Measurements from ENCODE around the gene CHCHD1.

The CHCHD1 gene

DNA sequence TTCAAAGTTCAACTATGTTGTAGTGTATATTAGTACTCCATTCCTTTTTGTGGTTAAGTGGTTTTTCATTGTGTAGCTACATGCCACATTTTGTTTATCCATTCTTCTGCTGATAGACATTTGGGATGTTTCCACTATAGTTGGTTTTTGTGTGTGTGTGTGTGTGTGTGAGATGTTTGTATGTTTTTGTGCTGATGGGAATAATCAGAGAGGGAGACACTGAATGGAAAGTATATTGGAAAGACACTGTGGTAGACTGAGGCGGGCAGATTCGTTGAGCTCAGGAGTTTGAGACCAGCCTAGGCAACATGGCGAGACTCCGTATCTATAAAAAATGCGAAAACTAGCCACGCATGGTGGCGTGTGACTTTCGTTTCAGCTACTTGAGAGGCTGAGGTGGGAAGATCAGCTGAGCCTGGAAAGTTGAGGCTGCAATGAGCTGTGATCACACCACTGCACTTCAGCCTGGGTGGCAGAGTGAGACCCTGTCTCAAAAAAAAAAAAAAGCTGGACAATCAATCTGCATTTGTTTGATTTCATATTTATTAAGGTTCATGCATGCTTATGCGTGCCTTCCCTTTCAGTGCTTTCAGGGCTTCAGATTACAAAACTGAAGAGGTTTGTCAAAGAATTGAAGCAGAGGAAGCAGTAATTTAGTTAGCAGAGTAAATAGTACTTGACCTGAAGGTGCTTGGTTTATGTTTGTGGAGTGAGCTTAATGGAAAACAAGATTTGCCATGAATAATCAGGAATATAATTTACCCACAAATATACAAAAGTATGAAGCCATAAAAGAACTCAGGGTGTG is 22.9 kb upstream of the CHCHD1 start:
- Mint-ChIP-seq H3K4me3 (peak overlapping the region; percentile 35), H3K27me3 (no peaks in the 10 kb centered on the region), H3K9me3 (no peaks in the 10 kb centered on the region), H3K36me3 (ENCODE audit: low read depth) (peaks cover 78% of the 10 kb centered on the region), H3K4me1 (ENCODE audit: low read depth) (peaks cover 61% of the 10 kb centered on the region), H3K27ac (peak overlapping the region; percentile 86)

DNA sequence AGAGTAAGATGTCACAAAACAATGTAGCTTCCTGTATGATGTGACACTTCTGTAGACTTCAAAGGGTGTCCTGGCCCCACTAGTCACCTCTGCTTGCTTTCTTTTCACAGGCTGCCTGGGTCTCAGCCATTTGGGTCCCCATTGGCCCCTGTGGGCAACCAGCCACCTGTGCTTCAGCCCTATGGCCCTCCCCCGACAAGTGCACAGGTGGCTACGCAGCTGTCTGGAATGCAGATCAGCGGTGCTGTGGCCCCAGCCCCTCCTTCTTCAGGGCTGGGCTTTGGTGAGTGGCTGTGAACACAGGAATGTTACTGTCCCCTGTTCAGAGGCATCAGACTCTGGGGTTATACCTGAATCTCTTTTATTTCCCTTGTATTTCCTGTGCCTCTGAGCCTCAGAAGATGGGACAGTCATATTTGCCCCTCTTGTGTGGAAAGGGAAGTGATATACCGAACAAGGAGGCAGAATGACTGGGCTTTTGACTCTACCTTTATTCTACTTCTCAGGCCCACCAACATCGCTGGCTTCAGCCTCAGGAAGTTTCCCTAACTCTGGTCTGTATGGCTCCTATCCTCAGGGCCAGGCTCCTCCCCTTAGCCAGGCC is 22.2 kb upstream of the CHCHD1 start:
- H3K36me3 Mint-ChIP-seq (ENCODE audit: low read depth) = peaks cover 79% of the 10 kb centered on the region
- H3K9me3 Mint-ChIP-seq = no peaks in the 10 kb centered on the region
- peak overlapping the region; percentile 86 for H3K27ac Mint-ChIP-seq
- peak overlapping the region; percentile 35 for H3K4me3 Mint-ChIP-seq
- H3K4me1 Mint-ChIP-seq (ENCODE audit: low read depth) = peaks cover 58% of the 10 kb centered on the region
- H3K27me3 Mint-ChIP-seq = no peaks in the 10 kb centered on the region

GRCh38 chr10:73761781-73762180 is 20.1 kb upstream of the CHCHD1 start:
- H3K27ac Mint-ChIP-seq = no peak overlapping the region
- H3K4me3 Mint-ChIP-seq = no peak overlapping the region
- no peaks in the 10 kb centered on the region for H3K27me3 Mint-ChIP-seq
- H3K4me1 Mint-ChIP-seq (ENCODE audit: low read depth) = peaks cover 47% of the 10 kb centered on the region
- H3K9me3 Mint-ChIP-seq = no peaks in the 10 kb centered on the region
- peaks cover 83% of the 10 kb centered on the region for H3K36me3 Mint-ChIP-seq (ENCODE audit: low read depth)

- Mint-ChIP-seq H3K4me3 (no peak overlapping the region), H3K27ac (peak overlapping the region; percentile 78), H3K36me3 (ENCODE audit: low read depth) (peaks cover 86% of the 10 kb centered on the region), H3K4me1 (ENCODE audit: low read depth) (peaks cover 40% of the 10 kb centered on the region), H3K9me3 (no peaks in the 10 kb centered on the region), H3K27me3 (no peaks in the 10 kb centered on the region)
Observed at GRCh38 chr10:73762915-73763314, 18.9 kb upstream of the CHCHD1 start.

DNA sequence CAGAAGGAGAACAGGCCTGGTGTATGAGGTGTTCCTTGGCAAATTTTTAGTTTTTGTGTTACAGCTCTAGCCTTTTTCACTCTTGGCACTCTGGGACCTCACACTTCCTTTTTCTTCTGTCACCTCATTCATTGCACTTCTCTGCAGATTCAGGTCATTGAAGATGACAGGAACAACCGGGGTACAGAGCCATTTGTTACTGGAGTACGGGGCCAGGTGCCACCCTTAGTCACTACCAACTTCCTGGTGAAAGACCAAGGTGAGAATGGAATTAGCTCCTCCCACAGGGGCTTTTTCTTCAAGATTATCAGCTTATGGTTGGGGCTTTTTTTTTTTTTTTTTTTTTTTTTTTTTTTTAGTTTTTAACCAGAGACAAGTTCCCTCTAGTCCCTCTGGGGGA is 18.5 kb upstream of the CHCHD1 start:
- Mint-ChIP-seq H3K27ac (peak overlapping the region; percentile 78), H3K4me1 (ENCODE audit: low read depth) (peaks cover 36% of the 10 kb centered on the region), H3K4me3 (no peak overlapping the region), H3K9me3 (no peaks in the 10 kb centered on the region), H3K36me3 (ENCODE audit: low read depth) (peaks cover 86% of the 10 kb centered on the region), H3K27me3 (no peaks in the 10 kb centered on the region)

DNA sequence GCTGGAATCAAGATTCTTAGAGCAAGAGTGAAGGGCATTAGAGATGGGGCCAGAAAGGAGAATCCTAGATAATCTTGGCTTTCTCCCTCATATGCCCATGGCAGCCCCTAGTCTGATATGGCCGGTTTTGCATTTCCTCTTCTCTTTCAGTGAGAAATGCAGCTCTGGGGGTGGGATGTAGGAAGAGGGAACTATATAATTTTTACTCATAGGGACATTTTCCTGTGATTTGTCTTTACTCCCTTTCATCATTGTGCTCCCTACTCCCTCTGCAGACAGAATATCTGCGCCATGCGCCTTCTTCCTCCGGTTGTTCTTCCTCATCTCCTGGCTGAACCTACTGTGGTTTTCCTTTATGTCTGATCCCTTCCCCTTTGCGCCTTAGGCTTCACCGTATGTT is 16.8 kb upstream of the CHCHD1 start:
- H3K4me1 Mint-ChIP-seq (ENCODE audit: low read depth) = peaks cover 28% of the 10 kb centered on the region
- no peaks in the 10 kb centered on the region for H3K9me3 Mint-ChIP-seq
- H3K27ac Mint-ChIP-seq = peak overlapping the region; percentile 58
- H3K36me3 Mint-ChIP-seq (ENCODE audit: low read depth) = peaks cover 88% of the 10 kb centered on the region
- H3K4me3 Mint-ChIP-seq = no peak overlapping the region
- H3K27me3 Mint-ChIP-seq = no peaks in the 10 kb centered on the region

DNA sequence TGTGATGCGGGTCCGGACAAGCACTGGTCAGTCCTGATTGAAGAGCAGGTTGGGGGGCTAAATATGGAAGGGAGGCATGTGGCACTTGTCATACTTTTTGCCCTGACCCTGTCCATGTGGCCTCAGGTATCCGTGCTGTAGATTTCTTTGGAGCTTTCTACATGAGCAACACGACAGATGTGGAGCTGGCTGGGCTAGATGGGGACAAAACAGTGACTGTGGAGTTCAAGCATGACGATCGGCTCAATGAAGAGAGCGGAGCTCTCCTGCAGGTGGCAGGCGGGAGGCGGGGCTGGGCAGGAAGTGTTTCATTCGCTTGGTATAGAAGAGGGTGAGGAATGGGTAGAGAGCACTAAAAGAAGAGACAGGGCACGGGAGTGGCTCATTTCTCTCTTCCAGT is 13.0 kb upstream of the CHCHD1 start:
- Mint-ChIP-seq H3K27me3 (no peaks in the 10 kb centered on the region), H3K36me3 (ENCODE audit: low read depth) (peaks cover 78% of the 10 kb centered on the region), H3K4me1 (ENCODE audit: low read depth) (peaks cover 22% of the 10 kb centered on the region), H3K27ac (no peak overlapping the region), H3K4me3 (no peak overlapping the region), H3K9me3 (no peaks in the 10 kb centered on the region)

DNA sequence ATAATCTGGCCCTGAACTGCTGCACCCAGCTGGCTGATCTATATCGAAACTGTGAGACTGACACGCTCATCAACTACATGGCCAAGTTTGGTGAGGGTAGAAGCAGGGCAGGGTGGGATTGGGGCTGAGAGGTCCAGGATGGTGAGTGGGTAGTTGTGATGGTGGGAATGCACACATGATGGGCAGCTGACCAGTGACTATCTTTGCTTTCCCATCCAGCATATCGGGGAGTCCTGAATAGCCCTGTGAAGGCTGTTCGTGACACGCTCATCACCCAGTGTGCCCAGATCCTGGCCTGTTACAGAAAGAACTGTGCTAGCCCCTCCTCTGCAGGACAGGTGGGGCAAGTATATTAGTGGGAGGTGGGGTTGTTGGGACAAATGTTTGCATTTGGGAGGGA is 12.5 kb upstream of the CHCHD1 start:
- peaks cover 25% of the 10 kb centered on the region for H3K4me1 Mint-ChIP-seq (ENCODE audit: low read depth)

DNA sequence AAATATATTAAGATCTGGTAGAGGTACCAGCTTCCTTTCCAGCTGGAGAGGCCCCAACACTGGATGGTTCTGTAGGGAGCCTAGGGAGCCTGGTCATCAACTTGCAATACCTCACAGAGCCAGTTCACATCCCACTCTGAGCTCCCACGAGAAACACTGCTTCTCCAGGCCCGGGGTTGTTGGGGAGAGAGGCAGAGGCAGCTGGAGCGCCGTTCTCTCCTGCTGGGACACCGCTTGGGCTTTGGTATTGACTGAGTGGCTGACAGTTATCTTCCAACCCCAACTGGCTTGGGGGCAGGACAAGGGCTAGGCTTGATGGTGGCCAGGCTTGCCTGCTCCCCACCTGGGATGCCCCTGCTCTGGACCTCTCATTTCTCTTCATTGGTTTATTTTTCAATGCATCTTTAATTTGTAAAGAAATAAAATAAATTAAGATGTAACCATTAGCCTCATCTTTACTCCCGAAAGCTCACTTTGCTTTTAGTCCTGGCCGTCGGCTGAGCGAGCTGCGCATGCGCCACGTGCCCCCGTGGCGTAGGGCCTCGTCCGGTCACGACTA is 10.0 kb upstream of the CHCHD1 start:
- Mint-ChIP-seq H3K9me3 (no peaks in the 10 kb centered on the region), H3K4me3 (peak overlapping the region; percentile 98), H3K4me1 (ENCODE audit: low read depth) (peaks cover 43% of the 10 kb centered on the region), H3K27ac (peak overlapping the region; percentile 96), H3K36me3 (ENCODE audit: low read depth) (peaks cover 75% of the 10 kb centered on the region), H3K27me3 (no peaks in the 10 kb centered on the region)

More for the DNA sequence above, 12.5 kb upstream of the CHCHD1 start:
- Mint-ChIP-seq H3K4me3 (no peak overlapping the region), H3K27me3 (no peaks in the 10 kb centered on the region), H3K9me3 (no peaks in the 10 kb centered on the region), H3K27ac (no peak overlapping the region), H3K36me3 (ENCODE audit: low read depth) (peaks cover 79% of the 10 kb centered on the region)

DNA sequence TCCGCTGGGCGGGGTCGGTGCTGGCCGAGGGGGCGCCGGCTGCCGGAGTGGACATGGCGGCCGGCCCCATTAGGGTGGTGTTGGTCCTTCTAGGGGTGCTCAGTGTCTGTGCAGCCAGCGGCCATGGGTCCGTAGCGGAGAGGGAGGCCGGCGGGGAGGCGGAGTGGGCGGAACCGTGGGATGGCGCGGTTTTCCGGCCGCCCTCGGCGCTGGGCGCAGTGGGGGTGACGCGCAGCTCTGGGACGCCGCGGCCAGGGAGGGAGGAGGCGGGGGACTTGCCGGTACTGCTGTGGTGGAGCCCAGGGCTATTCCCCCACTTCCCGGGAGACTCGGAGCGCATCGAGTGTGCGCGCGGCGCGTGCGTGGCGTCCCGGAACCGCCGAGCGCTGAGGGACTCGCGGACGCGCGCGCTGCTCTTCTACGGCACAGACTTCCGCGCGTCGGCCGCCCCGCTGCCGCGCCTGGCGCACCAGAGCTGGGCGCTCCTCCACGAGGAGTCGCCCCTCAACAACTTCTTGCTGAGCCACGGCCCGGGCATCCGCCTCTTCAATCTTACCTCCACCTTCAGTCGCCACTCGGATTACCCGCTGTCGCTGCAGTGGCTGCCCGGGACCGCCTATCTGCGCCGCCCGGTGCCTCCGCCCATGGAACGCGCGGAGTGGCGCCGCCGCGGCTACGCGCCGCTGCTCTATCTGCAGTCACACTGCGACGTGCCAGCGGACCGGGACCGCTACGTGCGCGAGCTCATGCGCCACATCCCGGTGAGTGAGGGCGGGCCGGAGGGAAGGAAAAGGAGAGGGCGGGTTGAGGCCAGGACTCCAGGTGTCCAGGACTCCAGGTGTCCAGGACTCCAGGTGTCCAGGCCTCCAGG is 9.3 kb upstream of the CHCHD1 start:
- Mint-ChIP-seq H3K36me3 (ENCODE audit: low read depth) (peaks cover 79% of the 10 kb centered on the region), H3K4me1 (ENCODE audit: low read depth) (peaks cover 50% of the 10 kb centered on the region), H3K27me3 (no peaks in the 10 kb centered on the region), H3K9me3 (no peaks in the 10 kb centered on the region), H3K27ac (peak overlapping the region; percentile 96), H3K4me3 (peak overlapping the region; percentile 98)

- peak overlapping the region; percentile 98 for H3K4me3 Mint-ChIP-seq
- H3K4me1 Mint-ChIP-seq (ENCODE audit: low read depth) = peaks cover 52% of the 10 kb centered on the region
- no peaks in the 10 kb centered on the region for H3K27me3 Mint-ChIP-seq
- H3K36me3 Mint-ChIP-seq (ENCODE audit: low read depth) = peaks cover 74% of the 10 kb centered on the region
- H3K9me3 Mint-ChIP-seq = no peaks in the 10 kb centered on the region
- H3K27ac Mint-ChIP-seq = peak overlapping the region; percentile 96
Observed at GRCh38 chr10:73773152-73773879, 8.5 kb upstream of the CHCHD1 start.

DNA sequence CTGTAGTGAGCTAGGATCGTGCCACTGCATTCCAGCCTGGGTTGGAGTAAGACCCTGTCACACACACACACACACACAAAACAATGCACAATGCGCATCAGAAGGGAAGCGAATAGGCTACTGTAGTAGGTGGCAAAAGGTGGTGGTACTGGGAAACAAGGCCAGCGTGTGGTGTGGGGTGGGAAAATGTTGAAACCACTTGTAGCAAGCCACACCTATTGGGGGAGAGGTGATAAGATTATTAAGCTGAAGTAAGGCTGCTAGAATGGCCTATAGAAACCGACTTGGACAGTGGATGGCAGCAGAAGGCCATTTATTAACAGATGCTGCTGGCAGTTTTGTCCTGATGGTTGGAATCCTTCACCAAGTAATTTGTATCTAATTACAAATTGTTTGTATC is 7.2 kb upstream of the CHCHD1 start:
- peaks cover 44% of the 10 kb centered on the region for H3K4me1 Mint-ChIP-seq (ENCODE audit: low read depth)
- H3K9me3 Mint-ChIP-seq = no peaks in the 10 kb centered on the region
- H3K4me3 Mint-ChIP-seq = peak overlapping the region; percentile 98
- no peaks in the 10 kb centered on the region for H3K27me3 Mint-ChIP-seq
- H3K27ac Mint-ChIP-seq = peak overlapping the region; percentile 43
- peaks cover 62% of the 10 kb centered on the region for H3K36me3 Mint-ChIP-seq (ENCODE audit: low read depth)

GRCh38 chr10:73779018-73779417 is 2.8 kb upstream of the CHCHD1 start:
- no peaks in the 10 kb centered on the region for H3K9me3 Mint-ChIP-seq
- H3K27me3 Mint-ChIP-seq = no peaks in the 10 kb centered on the region
- peaks cover 60% of the 10 kb centered on the region for H3K4me1 Mint-ChIP-seq (ENCODE audit: low read depth)
- H3K27ac Mint-ChIP-seq = no peak overlapping the region
- no peak overlapping the region for H3K4me3 Mint-ChIP-seq
- H3K36me3 Mint-ChIP-seq (ENCODE audit: low read depth) = peaks cover 45% of the 10 kb centered on the region

DNA sequence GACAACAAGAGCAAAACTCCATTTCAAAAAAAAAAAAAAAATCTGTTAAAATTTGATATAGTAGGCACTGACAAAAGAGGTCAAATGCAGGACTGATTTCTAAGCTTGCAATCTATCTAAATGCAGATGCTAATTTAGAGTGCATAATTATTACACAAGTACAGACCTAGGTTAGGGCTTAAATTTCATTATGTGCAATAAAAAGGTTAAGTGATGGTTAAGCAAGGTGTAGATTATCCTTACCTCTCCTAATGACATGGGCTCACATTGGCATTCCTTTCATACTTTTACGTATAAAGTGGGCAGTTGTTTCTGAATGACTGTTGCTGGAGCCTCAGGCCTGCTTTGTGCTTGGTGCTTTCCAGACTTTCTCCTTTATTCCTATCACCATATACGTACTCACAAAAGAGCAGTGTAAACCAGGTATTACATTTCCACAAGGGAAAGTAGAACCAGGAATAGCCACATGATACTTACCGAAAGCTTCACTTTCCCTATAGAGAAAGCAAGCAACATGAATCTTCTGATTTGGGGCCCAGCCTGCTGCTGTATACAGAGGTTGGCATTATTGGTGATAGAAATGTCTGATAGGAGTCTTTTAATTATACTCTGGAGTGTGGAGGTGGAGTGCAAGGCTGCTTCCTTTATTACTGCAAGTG is 2.2 kb upstream of the CHCHD1 start:
- H3K27me3 Mint-ChIP-seq = no peaks in the 10 kb centered on the region
- H3K4me3 Mint-ChIP-seq = peak overlapping the region; percentile 93
- H3K4me1 Mint-ChIP-seq (ENCODE audit: low read depth) = peaks cover 63% of the 10 kb centered on the region
- H3K9me3 Mint-ChIP-seq = no peaks in the 10 kb centered on the region
- H3K27ac Mint-ChIP-seq = peak overlapping the region; percentile 19
- H3K36me3 Mint-ChIP-seq (ENCODE audit: low read depth) = peaks cover 40% of the 10 kb centered on the region
